HG02623 (cell line): ENCODE measurements around the gene PAM.

Experiments
- ATAC-seq: cut with Tn5 transposase; IDR thresholded peaks from one replicate; pipeline ENCODE4 v1.9.1; 2021; ENCODE audit warnings: moderate library complexity; ENCODE audit not compliant: unreplicated experiment

The PAM gene

DNA sequence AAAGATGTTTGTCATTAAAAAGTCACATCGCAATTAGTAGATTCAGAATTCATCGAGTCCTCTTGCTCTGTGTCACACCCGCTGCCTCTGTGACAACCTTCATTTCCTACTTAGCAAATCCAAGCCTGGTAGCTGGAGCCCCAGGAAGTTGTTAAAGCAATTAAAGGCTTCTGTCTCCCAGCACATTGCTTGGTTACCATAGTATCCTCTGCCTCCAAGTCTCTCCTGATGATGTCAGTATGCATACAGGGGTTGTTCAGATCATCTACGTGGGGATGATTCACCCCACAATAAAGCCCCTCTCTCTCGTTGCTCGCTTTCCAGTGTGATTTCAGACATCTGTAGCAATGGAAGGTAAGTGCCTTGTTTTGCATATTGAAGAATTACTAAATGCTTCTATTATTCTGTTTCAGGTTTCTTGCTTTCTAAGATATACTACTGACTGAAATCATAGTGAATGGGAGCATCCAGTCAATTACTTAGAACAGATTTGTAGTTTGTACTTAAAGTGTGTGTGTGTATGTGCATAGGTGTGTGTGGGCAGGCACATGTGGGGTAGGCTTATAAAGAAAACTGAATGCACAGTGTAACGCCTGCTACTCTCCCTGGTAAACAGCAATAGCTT lies 52.9 kb downstream of the PAM start:
- no peak for ATAC-seq

DNA sequence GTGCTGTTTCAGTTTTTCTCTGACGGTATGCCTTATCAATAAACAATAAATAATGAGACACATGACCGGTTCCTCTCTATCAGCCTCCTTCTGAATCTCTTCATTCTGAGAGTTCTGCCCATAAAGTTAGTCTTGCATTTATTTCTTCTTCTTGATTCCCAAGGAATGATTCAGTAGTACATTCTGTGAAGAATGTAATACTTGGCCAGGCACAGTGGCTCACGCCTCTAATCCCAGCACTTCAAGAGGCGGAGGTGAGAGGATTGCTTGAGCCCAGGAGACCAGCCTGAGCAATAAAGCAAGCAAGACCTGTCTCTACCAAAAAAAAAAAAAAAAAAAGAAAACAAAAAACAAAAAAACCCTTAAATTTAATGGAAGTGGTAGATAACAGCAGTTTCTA lies 53.9 kb downstream of the PAM start:
- ATAC-seq, result no peak

DNA sequence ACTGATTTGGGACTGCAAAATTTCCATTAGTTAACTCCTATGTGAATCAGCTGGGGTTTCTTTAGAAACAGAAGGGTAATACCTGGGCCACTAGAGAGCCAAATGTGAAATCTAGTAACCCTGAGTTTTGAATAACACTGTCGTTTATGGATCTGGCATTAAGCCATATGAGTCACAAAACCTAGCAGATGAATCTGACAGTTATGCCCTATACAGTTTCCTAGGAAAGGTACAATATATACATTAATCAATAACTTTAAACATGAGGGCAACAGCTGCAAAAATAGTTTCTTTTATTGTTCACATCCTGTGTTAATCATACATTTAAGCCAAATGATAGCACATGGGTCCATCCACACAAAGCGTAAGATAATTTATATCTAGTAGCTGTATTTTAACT lies 56.9 kb downstream of the PAM start:
- no peak for ATAC-seq

DNA sequence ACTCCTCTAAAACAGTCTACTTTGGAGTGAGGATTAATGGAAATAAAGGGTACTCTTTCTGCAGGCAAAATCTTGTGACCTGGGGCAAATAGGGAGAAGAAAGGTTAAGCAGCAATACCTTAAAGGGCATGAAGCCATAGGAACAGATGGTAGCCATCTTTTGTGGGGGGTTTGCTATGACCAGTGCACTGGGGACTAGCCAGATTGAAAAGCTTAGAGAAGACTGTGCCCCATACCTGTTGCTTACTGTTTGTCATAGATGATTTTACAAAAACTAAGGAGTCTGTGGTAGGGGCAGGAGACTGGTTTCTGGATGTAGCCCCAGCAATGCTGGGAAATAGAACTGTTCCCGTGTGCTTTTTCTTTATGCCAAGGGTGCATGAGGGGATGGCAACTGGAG lies 58.6 kb downstream of the PAM start:
- no peak for ATAC-seq

DNA sequence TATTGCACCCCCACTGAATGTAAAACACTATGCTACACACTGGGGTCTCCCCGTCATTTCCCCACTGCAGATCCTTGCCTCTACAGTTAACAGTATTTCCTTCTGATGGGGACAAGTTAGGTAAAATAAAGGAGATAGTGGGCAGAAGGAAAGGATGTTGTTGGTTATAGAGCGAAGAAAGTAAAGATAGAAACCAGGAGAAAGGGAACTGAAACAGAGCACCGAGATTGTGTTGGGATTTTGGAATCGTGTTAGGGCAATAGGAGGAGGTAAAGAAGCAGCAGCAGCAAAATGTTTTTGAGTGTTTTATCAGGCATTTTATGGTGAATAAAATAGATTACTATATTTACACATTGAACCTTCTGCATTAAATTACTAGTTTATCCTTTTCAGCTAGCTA lies 60.0 kb downstream of the PAM start:
- ATAC-seq, result no peak

DNA sequence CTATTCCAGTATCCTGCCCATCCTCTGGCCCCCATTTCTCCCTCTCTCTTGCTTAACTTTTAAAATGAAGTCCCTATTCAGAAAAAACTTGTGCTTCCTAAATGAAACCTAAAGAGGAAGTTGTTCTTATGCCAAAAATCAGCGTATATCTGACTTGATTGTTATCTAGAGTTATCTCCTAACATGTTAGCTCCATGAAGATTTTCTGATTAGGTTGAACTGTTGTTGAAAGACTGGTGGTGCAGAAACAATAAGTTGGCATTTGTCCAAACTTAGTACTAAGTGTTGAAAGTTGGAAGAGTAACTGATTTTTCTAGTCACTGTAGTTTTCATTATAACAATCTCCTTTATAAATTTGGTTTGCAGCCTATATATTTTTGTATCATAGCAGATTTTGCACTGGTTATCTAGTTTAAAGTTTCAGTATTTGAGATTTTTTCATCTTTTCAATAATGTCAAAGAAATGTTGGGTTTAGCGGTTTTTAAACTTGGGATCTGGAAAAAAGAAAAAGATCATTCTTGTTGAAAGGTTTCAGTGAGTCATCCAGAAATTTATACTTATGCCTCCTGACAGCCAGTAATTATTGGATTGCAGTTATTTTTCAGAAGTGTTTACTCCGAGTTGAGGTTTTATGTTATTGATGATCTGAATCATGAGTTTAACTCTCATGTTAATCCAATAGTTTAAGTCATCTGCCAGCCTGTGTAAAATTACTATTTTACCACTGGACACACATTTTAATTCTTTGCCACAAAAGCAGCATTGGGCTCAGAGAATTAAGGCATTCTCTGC lies 60.6 kb downstream of the PAM start:
- no peak for ATAC-seq

DNA sequence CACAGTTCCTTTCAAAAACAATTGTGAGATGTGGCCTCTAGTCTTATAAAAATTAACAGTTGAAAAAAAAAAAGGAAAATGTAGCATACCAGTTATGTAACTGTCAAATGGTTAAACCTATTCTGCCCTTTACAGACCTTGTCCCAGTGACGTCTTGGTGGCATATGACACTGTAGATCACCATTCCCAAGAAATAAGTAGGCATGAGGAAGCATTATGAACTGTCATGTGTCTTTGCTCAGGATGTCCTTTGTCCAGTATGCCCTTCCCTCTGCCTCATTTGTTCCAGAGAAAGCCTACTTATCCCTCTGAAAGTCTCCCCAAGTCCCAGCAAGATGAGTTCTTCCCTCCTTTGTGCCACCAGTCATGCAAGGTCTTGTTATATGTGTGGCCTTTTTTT lies 63.2 kb downstream of the PAM start:
- no peak for ATAC-seq

DNA sequence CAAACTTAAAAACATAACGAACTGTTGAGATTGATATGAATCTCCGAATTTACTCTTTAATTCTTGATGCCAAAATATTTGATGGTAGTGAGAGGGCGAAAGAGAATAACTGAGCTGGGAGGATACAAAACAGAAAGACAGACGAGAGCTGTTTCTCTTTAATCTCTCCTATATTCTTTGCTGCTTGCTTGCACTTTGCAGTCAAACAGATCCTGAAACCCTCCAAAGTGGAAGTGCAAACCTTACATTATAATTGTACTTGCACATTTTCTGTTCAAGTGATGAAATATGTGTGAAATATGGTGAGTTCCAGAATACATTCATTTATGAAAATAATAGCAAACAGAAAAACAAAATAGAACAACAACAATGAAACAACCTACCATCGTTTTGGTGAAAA lies 63.8 kb downstream of the PAM start:
- no peak for ATAC-seq

DNA sequence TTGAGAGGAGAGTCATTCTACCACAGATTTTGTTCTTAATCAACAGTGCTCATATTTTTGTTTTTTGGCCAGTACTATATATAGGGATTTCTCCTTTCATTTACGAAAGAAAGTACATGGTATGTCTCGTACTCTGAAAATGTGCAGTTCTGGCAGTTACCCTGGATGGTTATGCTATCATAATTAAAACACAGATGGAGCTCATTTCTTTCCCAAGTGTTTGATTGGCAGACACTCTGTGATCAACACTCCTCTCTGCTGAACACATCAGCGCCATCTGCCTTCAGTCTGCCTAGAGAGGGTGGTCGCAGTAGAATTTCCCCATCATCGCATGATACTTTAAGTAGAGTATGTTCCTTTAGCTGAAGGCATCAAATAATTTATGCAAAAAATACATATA lies 64.5 kb downstream of the PAM start:
- no peak for ATAC-seq

DNA sequence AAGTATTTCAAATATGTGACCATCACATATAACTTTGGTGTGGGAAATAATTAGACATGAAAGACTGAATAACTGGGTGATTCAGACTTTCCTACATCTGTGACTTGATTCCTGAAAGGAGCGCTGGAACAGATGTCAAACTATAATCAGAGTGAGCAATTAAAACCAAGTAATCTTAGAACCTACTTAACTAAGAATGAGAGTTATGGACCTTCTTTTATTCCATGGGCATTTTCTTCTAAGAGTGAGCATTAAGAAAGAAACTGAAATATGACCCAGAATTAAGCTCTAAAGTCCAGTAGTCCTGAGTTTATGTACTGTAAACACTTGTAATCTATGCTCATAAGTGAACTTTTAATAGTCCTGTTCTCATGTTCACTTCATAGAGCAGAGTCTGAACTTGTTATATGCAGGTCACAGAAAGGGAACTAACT lies 68.4 kb downstream of the PAM start:
- ATAC-seq, result no peak

DNA sequence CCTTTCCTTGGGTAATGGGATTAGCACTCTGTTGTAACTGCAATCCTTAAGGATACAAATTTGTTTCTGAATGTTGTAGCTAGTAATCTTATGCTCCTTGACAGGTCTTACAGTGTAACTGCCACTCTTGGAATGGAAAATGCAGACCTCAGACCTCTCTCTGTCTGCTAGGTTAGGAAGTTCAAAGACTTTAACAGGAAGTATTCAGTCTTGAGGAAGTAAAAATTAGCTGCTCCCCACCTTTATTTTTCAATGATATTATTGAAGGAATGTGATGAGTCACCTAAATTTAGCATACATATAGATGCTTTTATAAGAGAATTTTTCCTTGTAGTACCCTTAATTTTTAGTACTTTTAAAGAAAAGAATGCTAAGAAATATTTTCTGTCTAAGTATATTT lies 71.5 kb downstream of the PAM start:
- ATAC-seq, result no peak

DNA sequence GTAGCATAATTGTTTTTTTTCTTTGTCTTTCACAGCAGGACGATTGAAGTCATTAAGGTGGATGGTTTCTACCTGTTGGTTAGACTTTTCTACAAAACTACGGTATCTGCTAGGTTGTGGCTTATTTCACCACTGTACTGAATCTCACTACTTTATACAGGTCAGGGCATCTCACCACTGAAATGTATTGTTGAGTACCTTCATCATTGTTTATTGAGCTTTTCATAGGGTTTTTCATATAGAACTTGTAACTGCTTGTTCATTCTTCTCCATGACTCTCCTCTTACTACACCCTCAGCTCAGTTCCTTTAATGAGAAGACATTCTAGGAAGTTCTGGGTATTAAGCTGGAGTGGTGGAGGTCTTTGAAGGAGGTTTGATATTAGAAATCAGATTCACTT lies 75.1 kb downstream of the PAM start:
- ATAC-seq, result no peak

DNA sequence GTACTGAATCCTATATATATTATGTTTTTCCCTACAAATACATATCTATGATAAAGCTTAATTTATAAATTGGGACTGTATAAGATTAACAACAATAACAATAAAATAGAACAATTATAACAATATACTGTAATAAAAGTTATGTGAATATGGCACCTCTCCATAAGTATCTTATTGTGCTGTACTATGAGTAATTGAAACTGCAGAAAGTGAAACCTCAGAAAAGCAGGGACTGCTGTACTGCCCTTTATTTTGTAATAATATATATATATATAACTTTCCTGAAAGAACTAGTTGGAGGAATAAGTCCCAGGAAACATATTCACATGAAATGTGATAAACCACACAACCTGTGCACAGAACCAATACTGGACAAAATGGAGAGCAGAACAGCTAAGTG lies 77.3 kb downstream of the PAM start:
- ATAC-seq, result no peak

DNA sequence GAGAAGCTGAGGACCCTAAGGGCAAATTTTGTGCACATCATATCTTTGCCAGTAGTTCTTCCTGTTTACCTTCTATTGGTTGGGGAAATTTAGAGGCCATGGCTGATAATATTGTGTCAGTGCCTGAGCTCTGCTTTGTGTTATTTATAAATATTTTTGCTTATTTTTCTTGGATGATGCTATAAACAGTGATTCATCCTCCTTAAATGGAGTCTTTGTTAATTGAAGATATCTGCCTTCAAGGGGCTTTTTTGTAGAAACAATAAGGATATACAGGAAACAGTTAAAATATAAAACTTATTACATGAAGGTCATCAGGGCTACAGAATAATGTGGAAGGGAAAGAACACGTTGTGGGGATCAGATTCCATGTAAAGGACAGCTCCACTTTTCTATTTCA lies 78.0 kb downstream of the PAM start:
- ATAC-seq, result no peak

DNA sequence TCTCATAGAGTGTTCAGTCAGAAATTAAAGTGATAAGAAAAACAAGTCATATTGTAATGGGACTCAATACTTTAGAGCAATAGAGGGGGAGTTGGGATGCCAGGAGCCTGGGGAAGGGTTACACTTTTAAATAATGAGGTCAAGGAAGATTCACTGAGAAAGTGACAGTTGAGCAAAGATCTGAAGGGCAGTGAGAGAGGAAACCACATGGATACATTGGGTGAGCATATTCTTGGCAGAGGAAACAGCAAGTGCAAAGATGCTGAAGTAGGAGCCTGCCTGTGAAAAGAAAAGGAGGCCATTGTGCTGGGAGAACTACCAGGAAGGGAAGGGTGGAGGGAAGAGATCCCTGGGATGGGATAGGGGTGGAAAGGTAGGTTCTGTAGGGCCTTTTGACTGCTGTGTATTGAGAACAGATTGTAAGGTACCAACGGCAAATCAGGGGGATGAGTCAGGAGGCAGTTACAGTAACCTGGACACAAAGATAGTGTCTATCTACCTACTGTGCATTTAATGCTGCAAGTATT lies 79.4 kb downstream of the PAM start:
- no peak for ATAC-seq

DNA sequence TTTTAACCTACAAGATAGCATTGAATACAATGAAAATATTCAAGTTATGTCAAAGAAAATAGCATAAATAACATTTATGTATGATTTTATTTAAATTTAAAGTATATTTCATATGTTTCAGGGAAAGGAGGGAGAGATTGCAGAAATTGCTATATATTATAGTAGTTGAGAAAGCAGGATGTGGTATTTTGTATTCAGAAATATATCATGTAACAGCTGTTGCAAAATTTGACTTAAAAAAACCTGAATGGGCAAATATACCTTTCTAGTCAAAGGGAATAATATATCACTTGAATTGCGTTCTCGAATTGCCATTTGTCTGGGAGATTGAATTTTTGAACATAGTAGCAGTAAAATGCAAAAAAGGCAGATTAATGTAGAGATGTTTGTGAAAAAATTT lies 80.6 kb downstream of the PAM start:
- no peak for ATAC-seq

DNA sequence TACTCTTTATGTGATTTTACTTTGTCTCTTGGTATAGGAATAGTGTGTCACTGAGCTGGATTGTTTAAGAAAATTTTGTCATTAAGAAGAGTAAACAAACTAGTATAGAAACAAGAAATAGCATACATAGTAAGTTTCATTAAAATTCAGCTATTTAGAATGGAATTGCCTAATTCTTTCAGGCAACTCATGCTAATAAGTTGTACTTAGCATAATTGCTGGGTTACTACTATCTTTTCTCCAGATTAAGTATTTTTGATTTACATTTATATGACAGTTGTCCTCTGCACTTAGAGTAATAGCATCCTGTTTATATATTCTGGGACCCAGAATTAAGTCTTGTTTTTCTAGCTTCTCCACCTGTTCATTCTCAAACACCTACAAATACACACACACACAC lies 85.9 kb downstream of the PAM start:
- ATAC-seq, result no peak

DNA sequence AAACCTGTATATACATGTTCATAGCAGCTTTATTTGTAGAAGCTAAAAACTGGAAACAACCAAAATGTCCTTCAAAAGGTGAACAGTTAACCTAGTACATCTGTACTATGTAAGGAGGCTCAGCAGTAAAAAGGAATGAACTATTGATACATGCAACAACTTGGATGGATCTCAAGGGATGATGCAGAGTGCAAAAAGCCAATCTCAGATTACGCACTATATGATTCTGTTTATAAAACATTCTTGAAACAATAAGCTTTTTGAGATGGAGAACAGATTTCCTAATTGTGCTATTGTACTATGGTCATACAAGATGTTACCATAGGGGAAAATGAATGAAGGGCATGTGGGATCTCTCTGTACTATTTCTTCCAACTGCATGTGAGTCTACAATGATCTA lies 88.9 kb downstream of the PAM start:
- no peak for ATAC-seq

DNA sequence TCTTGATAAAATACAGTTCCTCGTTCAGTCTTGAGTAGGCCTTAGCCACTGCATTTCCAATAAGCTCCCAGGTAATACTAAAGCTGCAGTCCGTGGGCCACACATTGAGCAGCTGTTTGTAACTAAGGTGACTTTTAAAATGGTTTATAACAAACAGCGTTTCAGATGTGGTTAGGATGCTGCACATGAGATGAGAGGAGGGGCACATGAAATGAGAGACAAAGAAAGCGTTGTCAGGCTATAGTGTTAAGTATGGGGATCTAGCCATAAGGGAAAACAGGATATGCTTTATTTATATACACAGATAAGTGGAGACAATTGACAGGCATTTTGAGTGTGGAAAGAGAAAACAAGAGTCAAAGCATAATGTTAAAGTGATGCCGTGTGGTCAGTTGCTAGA lies 89.9 kb downstream of the PAM start:
- no peak for ATAC-seq

DNA sequence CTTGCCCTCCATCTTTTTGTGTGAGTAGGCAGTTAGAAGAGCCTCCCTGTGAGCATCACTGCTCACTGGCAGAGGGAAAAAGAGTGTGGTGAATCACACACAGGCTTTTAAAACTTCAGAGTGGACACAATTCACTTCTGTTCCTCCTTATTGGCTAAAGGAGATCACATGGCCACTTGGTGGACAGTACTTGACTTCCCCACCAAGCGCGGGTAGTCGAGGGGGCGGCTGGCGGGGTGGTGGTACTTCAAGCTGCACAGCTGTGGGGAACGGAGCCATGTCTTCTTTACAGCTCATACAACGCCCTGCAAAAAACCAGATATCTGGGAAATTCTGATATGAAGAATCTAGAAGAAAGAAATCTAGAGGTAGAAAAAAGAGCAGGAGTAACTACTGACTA lies 95.4 kb downstream of the PAM start:
- no peak for ATAC-seq

DNA sequence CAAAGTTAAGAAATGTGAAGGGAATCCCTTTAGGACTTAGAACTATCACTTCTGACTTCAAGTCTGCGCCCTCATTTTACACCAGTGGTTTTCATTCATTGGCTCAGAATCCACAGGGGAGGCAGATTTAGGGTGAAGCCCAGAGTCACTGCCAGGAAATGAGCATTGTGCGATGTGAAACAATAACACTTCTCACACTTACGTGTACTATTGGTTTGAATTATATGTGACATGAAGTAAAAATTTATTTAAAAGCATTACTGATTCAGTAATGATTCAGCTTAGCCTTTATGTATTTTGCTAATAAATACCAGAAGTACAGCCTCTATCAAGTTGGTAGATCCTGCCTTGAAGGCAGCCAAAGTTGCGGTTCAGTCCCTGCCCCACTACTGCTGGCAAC lies 98.6 kb downstream of the PAM start:
- ATAC-seq, result no peak

DNA sequence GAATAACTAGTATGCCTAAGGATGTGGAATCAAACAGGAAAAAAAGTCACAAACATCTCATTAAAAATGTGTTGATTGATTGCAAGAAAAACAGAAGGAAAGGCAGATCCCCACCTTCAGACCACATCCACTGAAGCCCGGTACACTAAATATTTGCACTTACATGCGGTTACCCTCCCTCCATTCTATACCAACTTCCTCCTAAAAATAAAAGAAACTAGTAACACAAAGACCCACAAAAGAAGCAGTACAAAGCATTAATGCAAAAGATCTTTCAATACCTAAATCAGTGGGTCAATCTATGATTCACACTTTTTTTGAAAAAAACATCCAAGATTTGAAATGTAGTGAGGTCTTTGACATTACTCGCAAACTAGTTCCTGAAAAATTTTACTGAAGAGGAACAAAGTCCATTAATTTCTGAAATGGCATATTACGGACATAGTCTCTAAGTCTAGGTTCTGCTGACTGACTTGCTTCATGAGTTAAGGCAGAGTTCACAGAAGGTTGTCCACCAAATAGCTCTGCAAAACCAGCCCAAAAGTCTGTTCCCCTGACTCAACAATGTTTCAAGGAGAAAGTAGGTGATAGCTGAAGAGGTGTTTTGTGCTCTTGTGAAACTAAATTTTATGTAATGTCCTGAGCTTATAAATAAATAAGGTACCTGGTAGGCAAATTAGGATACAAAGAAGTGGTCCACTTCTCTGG lies 100.7 kb downstream of the PAM start:
- ATAC-seq, result no peak
